ENCODE measurements around the gene MPHOSPH9. TPM values are rescaled to one million over a fixed set of nuclear protein-coding genes. Genes with fewer than 3 reads are reported as not detected.

Gene MPHOSPH9
- 94.0 and 94.5 TPM in 2 replicates for total RNA-seq

DNA sequence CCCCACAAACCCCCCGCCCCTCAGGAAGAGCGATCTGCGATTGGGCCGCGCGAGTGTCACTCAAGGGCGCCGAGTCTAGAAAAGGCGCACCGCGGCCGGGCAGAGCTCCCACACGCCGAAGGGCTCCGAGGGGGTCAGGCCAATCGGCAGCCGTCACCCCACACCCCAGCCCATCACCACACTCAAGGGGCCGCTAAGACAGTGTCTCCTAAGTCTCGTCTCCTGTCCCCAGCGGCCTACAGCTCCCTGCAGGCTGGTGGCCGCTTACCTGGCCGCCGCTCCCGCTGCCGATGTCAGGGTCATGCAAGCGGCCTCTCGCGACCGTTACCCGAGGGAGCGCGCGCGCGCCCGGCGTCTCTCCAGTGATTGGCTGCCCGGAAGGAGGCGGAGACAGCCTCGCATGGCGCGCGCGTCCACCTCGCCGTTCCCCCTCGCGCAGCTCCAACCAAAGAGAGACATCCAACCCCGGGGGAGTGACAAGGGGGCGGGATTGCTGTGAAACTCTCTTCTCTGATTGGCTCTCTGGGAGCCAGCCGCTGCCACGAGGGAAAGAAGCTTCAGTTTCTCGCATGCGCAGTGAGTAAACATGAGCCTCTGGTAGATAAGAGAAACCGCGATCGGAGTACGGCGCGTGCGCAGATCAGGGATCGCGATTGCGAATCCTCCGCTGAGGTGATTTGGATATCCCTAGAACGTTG lies at the start of gene MPHOSPH9, which contains the start of gene MTRFR:
Gene MPHOSPH9 (minus strand): TSS at position 335 of the 698 bp plus-strand sequence. CDS start 2,777 bp downstream, outside the sequence.
Gene MTRFR (plus strand): TSS at position 630 of the 698 bp plus-strand sequence. CDS start 20,239 bp downstream, outside the sequence.
- intact Hi-C loops (cut with micrococcal nuclease), result loop anchor here (1.0 to 5.0 kb wide), 19 partner anchors 10 to 1006 kb away; partner anchors contain the start of genes CDK2AP1, DENR, DIABLO and EIF2B1

DNA sequence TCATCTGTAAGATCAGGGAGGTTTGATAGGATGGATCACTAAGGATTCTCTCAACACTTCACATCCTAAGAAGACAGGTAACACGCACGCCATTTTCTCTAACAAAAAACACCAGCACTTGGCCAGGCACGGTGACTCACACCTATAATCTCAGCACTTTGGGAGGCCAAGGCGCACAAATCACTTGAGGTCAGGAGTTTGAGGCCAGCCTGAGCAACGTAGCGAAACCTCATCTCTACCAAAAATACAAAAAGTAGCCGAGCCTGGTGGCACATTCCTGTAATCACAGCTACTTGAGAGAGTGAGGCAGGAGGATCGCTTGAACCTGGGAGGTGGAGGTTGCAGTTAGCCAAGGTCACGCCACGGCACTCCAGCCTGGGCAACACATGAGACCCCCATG lies 49.2 kb upstream of the MPHOSPH9 start:
- intact Hi-C loops (cut with micrococcal nuclease), result no loop called here

DNA sequence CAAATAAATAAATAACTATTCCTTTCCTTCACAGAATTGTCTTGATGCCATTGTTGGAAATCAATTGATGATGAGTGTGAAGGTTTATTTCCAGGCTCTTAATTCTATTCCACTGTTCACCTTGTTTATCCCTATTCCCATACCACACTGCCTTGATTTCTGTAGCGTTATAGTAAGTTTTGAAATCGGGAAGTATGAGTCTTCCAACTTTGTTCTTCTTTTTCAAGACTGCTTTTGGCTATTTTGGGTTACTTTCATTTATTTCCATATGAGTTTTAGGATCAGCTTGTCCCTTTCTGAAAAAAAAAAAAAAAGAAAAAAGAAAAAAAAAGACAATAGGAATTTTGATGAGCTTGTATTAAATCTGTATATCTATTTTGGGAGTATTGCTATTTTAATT lies 48.0 kb upstream of the MPHOSPH9 start:
- intact Hi-C loops (cut with micrococcal nuclease), result no loop called here

DNA sequence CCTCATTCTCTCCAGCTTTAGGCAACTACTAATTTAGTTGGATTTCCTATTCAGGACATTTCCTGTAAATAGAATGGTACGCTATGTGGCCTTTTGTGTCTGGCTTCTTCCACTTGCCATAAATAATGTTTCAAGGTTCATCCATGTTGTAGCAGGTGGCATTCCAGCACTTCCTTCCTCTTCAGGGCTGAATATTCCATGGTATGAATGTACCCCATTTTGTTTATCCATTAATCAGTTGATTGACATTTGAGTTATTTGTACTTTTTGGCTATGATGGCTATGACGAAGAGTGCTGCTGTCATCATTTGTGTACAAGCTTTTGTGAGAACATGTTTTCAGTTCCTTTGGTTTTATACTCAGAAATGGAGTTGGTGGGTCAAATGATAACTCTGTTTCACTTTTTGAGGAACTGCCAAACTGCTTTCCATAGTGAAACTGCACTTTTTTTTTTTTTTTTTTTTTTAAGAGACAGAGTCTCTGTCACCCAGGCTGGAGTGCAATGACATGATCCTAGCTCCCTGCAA lies 45.2 kb upstream of the MPHOSPH9 start:
- intact Hi-C loops (cut with micrococcal nuclease), result loop anchor here (2.0 kb wide), 1 partner anchor 87 kb away; the partner anchor contains the start of gene SBNO1

DNA sequence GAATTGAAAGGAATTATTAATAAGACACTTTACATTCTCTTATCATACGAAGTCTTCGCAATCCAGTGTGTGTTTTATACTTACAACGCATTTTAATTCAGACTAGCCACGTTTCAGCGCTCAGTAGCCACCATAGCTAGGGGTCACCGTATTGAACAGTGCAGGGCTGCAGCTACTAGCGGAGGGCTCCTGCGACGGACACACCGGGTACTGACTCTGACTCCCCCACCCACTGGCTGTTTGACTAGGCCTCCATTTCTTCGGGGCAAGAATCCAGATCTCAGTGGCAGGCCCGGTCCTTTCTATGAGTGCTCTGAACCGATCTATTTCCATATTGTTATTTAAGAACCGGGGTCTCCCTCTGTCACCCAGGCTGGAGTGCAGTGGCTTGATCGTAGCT lies 40.2 kb upstream of the MPHOSPH9 start:
- intact Hi-C loops (cut with micrococcal nuclease), result no loop called here

DNA sequence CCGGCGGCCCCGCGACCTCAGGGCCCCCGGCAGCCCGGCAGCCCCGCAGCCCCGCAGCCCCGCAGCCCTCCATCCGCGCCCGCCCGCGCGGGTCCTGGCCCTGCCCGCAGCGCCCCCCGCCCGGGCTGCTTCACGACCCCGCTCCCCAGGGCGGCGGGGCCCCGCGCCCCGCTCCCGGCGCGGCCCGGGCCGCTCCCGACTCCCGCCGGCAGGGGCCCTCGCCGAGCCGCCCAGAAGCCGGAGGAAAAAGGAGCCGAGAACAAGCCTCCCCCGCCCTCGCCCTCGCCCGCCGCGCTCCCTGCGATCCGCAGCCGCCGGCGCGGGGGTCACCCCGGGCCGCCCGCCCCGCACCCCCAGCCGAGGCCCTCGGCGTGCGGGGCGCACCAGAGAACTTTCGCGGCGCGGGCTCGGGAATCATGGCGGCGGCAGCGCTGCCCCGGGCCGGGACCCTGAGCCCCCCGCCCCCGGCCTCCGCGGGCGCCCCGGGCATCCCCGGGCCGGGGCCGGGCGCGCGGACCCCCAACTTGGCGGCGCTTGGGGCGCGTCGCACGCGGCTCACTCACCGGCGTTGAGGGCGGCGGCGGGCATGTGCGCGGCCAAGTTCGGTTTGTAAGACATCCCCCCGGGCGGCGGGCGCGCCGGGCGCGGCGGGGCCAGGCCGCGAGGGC lies 38.2 kb upstream of the MPHOSPH9 start:
- intact Hi-C loops (cut with micrococcal nuclease), result loop anchor here (1.0 to 2.0 kb wide), 6 partner anchors 38 to 348 kb away; partner anchors contain the start of genes DDX55, MPHOSPH9, MTRFR and SNRNP35

GRCh38 chr12:123270214-123271000 lies 37.5 kb upstream of the MPHOSPH9 start:
- intact Hi-C loops (cut with micrococcal nuclease), result loop anchor here (2.0 kb wide), 3 partner anchors 38 to 348 kb away; partner anchors contain the start of genes MPHOSPH9, MTRFR and SNRNP35

DNA sequence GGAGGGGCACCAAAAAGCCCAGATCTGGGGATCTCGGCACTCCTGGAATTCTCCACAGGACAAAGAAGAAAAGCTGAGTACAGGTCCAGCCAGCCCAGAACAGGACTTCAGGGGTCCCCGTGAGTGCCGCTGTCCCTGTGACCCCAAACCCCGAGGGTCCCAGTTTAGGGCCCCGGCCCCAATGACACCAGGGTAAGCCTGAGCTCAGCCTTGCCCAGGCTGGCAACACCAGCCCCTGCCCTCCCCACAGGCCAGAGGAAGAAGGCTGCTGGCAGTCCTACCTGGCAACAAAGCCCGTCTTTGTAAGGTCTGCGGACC lies 36.9 kb upstream of the MPHOSPH9 start:
- intact Hi-C loops (cut with micrococcal nuclease), result loop anchor here (2.0 kb wide), 4 partner anchors 31 to 349 kb away; partner anchors contain the start of genes MPHOSPH9, MTRFR and SNRNP35

GRCh38 chr12:123269395-123269892 lies 36.5 kb upstream of the MPHOSPH9 start:
- intact Hi-C loops (cut with micrococcal nuclease), result loop anchor here (2.0 kb wide), 1 partner anchor 31 kb away; no protein-coding TSS in a partner anchor

DNA sequence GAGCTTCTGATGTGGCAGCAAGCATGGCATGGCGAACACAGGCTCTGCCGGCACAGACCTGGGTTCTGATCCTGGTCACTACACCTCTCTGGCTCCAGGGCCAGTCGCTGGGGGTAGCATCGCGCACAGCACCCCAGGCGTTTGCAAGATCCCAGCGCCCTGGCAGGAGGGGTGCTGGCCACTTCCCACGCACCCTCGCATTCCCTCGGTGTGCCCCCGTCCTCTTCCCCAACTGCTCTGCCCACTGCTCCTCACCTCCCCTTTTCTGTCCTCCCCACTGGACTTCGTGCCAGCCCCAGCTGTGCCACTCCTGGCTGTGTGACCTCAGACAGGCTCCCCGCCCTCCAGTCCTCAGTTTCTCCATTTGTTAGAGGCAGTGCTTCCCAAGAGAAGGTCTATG lies 35.9 kb upstream of the MPHOSPH9 start:
- intact Hi-C loops (cut with micrococcal nuclease), result loop anchor here (2.0 kb wide), 1 partner anchor 30 kb away; no protein-coding TSS in a partner anchor

DNA sequence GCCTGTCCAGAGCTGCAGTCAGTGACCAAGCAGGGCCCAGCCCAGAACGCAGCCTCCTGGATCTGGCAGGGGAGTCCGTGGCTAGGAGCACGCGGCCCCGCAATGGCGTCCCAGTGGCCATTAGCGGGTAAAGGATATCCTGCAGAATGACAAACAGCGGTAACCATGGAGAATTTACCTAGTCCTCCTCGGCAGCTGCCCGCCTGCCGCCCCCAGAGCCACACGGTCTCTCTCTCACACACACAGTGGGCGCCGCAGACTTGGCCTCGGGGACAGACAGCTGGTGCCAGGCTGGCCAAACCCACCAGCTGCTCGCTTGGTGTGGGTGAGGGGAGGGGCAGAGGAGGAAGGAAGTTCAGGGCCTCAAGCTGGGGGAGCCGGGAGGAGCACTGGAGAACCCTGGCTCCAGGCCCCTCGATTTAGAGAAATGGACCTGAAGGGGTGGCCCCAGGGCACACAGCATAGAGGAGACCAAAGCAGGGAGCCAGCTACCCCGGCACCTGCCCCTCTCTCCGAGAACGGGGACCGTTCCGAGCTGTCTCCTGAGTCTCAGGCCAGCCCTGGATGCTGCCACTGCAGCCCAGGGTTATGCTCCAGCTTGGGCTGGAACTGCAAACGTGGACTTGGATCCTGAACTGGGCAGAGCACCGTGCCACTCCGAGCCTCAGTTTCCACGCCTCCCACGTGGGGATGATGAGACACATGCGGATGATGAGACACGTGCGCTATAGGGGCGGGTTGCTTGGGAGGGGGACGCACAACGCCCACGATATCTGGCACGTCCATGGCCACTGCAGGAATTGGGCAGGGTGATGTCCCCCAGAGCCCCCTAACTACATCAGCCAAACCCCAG lies 35.3 kb upstream of the MPHOSPH9 start:
- intact Hi-C loops (cut with micrococcal nuclease), result loop anchor here (2.0 kb wide), 1 partner anchor 29 kb away; no protein-coding TSS in a partner anchor

GRCh38 chr12:123267335-123267920 lies 34.5 kb upstream of the MPHOSPH9 start:
- intact Hi-C loops (cut with micrococcal nuclease), result no loop called here

GRCh38 chr12:123266679-123267277 lies 33.8 kb upstream of the MPHOSPH9 start:
- intact Hi-C loops (cut with micrococcal nuclease), result no loop called here

DNA sequence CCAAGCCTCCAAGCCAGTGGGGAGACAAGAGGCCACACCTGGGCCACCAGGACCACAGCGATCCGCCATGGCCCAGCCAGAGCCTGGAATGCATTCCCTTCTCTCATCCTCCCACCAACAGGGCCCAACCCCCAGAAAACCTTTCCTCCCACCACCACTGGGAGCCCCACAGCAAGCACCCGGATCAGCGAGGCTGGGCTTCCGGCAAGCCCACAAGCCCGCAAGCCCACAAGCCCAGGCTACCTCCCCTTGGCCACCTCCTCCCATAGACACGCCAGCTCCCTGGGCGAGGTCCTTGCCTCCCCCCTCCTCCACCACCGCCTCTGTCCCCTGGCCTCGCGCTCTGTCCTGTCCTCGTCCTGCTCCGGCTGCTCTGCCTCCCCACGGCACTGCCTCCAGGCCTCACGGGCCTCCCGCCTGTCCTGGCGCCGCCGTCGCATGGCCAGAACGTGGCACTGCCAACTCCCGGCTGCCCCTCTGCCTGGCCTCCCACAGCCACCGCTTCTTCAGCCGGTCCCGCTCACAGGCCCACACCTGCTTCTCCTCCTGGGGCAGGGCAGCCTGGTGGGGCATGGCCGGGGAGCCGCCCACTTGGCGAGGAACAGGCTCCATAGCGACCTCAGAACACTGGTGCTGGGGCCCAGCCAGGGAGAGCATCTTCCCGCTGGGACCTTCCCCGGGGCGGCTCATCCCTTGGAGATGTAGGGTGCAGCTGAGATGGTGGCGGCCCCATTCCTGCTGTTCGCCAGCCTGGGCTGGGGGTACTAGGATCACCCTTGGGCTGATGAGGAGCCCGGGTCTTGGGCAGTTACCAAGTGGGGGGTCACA lies 33.1 kb upstream of the MPHOSPH9 start:
- intact Hi-C loops (cut with micrococcal nuclease), result no loop called here

GRCh38 chr12:123264642-123265041 lies 31.7 kb upstream of the MPHOSPH9 start:
- intact Hi-C loops (cut with micrococcal nuclease), result no loop called here

DNA sequence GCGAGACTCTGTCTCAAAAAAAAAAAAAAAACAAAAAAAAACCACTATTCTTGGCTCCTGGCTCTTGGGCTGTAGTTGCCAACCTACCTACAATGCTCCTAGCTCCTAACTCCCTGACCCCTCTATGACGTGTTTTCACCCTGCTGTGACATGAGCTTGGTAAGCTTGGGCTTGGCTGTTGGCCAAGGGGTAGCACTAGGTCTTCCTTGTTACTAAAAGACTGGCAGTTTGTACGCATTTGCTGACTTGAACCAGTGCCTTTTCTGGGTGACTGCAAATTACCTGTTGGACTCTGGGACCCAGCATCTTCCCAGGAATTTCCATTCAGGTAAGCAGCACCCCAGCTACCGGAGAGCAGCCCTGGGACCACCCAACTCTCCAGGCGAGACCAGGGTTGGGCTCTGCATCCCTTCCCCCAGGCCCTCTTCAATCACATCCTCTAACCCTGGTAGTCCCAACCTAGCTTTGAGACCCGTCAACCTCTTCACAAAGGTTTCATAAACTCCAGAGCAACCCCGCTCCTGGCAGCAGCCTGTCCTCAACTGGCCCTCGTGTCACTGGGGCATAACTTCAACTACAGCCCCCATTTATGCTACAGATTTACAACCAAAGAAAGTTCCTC lies 30.4 kb upstream of the MPHOSPH9 start:
- intact Hi-C loops (cut with micrococcal nuclease), result no loop called here

DNA sequence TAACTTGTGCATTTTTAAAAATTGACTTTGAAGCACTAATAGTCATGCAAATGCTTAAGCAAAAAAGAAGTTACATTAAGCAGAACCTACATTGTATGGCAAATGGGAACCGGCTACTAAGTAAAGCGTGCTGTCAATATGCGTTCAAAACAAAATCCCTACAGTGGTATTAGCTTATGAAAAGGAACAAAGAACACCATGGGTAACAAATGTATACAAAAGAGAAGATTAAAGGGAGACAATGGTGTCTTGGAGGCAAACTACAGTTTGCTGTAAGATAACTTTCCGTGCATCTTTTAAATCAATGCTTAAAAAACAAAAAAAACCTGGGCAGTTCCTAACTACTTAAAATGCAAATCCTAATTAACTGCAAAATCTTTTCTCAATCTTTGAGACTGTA lies 28.3 kb upstream of the MPHOSPH9 start:
- intact Hi-C loops (cut with micrococcal nuclease), result no loop called here

- intact Hi-C loops (cut with micrococcal nuclease), result no loop called here
Measured at GRCh38 chr12:123260081-123260480, 27.1 kb upstream of the MPHOSPH9 start.
